GM19324 (cell line): ENCODE results near the gene MYO1G.

Source experiments
- ATAC-seq: cut with Tn5 transposase; IDR thresholded peaks from one replicate; pipeline ENCODE4 v1.9.1; 2021; ENCODE audit warnings: mild to moderate bottlenecking, moderate library complexity; ENCODE audit not compliant: unreplicated experiment, low FRiP score

MYO1G gene

GRCh38 chr7:44967571-44968446 lies 11.0 kb downstream of the MYO1G start:
- ATAC-seq: no peak

DNA sequence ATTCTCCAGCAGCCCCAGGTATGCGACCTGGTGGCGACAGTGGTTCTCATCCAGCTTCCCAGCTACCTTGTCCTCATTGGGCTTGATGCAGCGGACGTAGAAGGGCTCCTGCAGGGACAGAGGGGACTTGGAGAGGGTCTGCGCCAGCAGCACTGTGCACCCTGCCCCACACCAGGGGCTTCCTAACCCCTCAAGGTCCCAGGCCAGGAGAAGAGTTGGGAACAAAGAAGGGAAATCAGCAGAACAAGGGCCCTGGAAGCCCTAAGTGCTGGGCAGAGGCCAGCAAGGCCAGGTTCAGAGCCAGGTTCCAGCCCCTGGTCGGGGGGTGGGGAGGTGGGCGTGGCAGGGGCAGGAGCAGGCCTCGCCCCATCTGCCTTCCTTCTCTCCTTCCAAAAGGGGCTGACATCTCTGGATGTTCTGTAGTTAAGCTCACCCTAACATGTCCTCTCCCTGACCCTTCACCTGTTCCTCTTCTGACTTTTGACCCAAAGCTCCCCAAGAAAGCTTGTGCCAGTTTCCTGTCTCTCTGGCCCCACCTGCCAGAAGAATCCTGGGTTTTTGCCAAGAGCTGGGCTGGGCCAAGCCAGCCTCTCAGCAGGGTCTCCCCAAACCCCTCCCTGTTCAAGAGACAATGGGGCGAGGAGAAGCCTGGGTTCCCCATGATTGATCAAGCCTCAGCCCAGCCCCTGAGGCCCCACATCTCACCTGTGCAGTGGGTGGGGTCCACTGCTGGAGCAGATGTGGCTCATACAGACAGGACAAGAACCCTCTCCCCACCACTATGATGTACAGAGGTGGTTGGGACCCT lies 11.9 kb downstream of the MYO1G start:
- no peak for ATAC-seq

DNA sequence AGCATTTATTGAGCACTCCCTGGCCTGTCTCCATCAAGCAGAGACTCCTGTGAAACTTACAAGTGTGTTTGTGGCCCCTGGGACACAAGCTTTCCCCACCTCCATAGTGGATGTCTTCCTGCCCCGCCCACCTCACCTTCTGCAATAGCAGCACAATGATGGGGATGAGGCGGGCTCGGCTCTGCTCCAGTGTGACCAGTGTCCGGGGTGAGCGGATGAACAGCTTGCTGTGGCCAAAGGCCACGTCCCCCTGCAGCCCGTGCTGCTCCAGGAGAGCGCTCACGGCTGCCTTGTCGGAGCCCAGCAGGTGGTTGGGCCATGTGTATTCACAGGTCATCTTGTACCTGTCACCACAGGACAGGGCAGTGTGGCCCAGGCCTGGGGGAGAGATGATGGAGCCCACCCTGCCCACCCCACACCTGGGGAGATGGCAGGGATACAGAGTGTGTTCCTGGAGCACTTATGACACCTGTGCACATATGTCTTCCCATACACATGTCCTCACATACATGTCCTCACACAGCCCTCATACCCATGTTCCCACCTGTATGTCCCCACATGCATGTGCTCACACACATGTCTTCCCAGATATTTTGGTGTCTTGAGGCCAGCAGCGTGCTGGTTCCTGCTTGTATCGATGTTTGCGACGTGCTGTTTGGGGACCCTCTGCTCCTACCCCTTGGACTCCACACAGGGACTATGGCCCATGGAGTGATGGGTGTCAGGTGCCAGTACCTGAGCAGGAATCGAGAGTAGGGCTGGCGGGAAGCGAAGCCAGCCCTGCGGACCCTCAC lies 12.7 kb downstream of the MYO1G start:
- ATAC-seq: no peak

DNA sequence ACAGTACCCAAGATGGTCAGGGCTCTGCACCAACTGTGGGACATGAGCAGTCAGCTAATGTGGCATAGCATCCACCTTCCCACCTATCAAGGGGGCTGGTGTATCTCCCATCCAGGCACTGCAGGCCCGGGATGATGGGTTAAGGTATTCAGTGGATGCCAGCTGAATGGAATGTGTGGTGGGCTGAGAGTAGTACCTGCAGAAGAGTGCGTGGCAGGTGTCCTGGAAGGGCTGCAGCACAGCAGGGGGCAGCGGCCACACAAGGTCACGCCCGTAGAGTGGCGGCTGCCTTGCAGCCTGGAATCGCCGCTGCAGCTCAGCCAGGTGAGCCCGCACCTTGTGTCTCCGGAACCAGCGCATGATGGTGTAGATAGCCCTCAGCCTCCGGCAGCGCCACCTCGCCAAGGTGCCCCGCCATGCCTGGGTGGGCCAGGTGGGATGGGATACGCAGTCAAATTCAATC lies 13.3 kb downstream of the MYO1G start:
- no peak for ATAC-seq

DNA sequence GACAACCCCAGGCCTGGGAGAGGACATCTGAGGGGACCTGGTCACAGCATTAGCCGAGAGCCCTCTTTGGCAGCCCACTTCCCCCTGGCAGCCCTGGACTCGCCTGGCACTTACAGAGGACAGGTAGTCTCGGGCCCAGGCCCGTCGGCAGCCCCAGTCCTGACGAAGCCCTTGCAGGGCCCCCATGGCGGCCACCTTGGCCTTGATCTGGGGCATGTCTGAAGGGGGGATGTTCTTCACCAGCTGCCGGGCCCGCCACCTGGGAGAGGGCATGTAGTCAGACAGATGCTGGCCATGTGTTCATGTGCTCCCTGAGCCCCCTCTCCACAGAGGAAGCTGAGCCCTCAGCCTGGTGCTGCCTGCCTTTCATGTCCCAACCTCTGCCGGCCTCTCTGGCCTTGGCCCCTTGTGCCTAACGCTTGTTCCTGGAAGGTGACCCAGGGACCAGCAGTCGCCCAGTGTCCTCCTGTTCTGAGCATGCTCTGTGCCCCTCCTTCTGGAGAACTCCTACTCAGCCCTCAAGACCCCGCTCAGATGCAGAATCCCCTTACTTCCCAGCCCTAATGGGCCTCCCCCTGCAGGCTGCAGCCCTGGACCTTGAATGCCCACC lies 13.9 kb downstream of the MYO1G start:
- no peak for ATAC-seq

DNA sequence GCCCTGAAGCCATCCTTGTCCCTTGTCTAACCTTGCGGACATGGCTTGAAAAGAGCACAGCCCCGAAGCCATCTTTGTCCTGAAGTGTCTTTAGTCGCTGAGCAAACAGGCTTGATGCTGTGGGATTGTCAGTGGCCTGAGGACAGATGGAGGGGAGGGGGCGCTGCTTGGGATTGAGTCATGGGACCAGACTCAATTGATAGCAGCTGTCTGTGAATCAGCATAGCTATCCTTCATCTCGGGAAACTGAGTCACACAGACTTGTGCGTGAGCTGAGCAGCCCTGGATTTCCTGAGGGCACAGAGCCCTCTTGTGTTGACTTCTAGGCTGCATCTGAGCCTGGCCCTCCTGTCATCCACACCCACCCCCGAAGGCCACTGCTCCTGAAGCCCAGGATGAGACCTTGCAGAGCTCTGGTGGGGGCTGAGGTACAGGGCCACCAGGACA lies 14.4 kb downstream of the MYO1G start:
- no peak for ATAC-seq

- no peak for ATAC-seq
Measured at GRCh38 chr7:44963364-44964290, 15.2 kb downstream of the MYO1G start.

DNA sequence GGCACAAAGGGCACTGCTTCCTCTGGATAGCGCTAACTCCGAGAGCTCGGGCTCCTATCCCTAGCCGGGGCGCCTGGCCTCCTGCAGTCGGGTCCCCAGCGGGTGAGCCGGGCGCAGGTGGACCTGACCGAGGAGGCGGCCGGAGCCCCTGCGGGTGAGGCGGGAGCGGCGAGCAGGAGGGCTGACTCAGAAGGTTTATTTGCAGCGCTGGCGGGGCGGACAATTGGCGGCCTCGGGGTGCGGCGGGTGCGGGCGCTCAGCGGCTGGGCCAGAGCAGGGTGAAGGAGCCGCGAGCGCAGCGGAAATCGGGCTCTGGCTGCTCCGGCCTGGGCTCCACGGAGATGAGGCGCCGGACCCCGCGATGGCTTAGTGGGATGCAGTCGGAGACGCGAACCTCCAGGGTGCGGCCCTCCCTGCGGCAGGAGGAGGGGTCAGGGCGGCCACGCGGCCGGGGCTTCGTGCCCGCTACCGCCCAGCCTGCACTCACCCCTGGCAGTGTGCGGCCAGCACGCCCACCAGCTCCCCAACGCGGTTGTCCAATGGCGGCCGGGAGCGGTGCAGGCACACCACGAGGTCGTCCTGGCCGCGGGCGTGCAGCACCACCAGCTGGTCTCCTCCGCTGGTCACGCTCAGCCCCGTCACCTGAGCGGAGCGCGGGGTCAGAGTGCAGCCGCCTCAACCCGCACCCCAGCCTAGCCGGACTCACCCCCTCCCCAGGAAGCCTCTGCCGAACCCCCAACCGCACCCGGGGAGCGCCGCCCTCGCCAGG lies 16.1 kb downstream of the MYO1G start:
- ATAC-seq: no peak

- no peak for ATAC-seq
Measured at GRCh38 chr7:44961844-44962482, 16.9 kb downstream of the MYO1G start.

GRCh38 chr7:44960011-44960580 lies 18.7 kb downstream of the MYO1G start:
- ATAC-seq: no peak

- ATAC-seq: no peak
Measured at GRCh38 chr7:44959433-44959951, 19.3 kb downstream of the MYO1G start.

DNA sequence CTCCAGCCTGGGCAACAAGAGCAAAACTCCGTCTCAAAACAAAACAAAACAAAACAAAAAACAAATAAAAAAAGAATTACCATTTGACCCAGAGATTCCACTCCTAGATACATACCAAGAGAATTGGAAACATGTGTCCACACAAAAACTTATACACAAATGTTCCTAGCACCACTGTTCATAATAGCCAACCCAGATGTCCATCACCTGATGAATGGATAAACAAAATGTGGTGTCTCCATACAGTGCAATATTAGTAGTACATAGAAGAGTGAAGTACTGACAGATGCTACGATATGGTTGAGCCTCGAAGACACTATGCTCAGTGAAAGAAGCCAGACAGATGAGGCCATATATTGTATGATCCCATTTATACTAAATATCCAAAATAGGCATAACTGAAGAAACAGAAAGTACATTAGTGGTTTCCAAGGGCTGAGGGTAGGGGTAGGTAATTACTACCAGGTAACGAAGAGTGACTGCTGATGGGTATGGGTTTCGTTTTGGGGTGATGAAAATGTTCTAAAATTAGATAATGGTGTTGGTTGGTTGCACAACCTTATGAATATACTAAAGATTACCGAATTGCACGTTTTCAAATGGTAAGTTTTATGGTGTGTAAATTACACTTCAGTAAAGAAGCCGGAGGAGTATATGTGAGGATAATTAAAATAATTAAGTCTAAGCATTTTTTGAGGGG lies 20.0 kb downstream of the MYO1G start:
- ATAC-seq: no peak

- ATAC-seq: no peak
Measured at GRCh38 chr7:44956157-44956766, 22.6 kb downstream of the MYO1G start.

DNA sequence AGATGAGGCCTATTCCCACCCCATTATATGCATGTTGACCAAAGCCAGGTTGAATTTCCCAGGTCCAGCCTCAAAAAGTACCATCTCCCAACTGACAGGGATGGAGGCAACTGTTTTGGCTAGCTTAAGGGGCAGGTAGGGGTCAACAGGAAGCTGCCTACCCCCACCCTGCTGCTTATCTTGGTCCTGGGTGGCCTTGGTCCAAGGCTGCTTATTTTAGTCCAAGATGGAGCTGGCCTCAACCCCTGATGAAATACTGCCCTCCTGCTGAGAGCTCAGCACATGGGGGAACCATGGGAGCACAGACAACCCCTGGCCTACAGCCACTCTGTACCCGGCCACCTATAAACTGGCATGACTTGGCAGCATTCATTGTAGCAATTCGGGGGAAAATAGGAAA lies 23.1 kb downstream of the MYO1G start:
- ATAC-seq: no peak

DNA sequence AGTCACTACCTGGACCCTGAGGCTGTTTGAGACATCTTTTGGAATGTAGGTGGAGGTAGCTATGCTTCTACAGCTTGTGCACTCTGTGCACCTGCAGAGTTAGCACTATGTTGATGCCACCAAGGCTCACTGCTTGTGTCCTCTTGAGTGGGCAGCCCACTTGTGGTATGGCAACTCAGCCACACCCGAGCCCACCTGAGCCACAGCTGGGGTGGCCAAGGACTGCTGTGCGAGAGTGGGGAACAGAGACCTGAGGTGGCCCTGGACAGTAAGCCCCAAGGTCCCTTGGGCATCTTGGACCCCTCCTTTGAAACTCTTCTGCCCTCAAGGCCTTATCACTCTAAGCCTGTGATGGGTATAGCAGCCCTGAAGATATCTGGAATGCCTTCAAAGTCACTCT lies 25.7 kb downstream of the MYO1G start:
- no peak for ATAC-seq

DNA sequence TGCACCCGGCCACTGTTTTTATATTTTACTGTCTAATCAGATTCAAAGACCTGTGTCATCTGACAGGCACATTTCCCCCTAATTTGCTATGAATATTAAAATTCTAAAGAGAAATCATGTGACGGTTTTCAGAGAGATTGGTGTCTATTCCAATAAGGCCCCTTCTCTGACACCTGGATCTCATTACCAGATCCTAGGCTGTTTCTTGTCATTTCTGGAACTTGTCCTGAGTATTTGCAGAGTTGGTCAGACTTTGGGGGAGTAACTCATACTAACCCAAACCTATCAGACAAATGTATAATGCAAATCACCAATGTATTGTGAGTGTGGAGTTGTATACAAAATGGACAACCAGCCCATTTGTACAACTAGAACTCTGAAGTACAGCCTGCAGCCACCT lies 29.5 kb downstream of the MYO1G start:
- no peak for ATAC-seq
